Coronary artery (tissue), 2 donors: ENCODE results near the gene GPR39.

ENCODE experiments used
- DNase-seq: peaks from one replicate; pipeline ENCODE4 v3.0.0-alpha.2; 2017; ENCODE audit warnings: low spot score
- H3K27ac ChIP-seq, 2 donors: fragments of 200-600 bp; sonication (generic); one replicate each; pipeline ENCODE4 v1.5.1; 2016 to 2019
- H3K4me3 ChIP-seq: fragments of 200-600 bp; sonication (generic); 2 replicates; pipeline ENCODE4 v1.5.1; 2016; ENCODE audit warnings: mild to moderate bottlenecking, moderate library complexity
- TF ChIP-seq, protein P1 (sequence below): fragments of 200-600 bp; sonication (generic); IDR thresholded peaks from one replicate; pipeline ENCODE4 v1.5.1; 2019; ENCODE audit warnings: antibody characterized with exemption

The GPR39 gene

DNA sequence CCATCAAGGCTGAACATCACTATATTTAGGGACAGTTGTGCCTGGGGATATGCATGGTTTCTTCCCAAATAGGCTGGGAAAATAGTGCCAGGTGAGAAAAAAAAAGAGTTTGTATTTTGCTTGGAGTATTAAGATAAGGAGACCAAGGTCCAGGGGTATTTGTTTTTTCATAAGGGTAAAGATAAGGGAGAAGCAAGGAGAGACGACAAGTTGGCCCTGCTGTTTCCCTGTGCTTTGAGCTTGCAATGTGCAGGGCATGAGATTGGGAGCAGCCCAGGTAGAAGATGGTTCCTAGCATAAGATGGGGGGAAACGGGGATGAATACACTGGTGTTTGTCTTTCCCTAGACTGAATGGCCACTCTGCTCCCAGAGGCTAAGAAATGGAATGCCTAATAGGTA, 8.8 kb upstream of the GPR39 start:
- TF ChIP-seq, protein P1, sequence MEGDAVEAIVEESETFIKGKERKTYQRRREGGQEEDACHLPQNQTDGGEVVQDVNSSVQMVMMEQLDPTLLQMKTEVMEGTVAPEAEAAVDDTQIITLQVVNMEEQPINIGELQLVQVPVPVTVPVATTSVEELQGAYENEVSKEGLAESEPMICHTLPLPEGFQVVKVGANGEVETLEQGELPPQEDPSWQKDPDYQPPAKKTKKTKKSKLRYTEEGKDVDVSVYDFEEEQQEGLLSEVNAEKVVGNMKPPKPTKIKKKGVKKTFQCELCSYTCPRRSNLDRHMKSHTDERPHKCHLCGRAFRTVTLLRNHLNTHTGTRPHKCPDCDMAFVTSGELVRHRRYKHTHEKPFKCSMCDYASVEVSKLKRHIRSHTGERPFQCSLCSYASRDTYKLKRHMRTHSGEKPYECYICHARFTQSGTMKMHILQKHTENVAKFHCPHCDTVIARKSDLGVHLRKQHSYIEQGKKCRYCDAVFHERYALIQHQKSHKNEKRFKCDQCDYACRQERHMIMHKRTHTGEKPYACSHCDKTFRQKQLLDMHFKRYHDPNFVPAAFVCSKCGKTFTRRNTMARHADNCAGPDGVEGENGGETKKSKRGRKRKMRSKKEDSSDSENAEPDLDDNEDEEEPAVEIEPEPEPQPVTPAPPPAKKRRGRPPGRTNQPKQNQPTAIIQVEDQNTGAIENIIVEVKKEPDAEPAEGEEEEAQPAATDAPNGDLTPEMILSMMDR = no peak
- DNase-seq = no peak
- Histone ChIP-seq H3K27ac (no peak overlapping the region), H3K4me3 (no peak overlapping the region)

DNA sequence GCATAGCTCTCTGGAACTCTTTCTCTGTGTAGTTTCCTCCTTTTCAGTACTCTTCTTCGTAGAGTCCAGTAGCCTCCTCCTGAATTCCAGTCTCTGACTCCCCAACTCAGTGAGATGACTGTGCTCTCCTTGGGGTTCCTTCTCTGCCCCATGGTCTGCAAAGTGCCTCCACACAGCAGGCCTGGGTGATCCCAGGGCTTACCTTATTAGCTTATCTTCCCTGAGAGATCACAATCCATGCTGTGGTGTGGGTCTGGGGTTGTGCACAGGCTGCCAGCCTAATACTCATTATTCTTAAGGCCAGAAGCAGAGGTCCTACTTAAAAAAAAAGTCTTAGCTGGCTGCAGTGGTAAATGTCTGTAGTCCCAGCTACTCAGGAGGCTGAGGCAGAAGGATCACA, 4.6 kb upstream of the GPR39 start:
- Histone ChIP-seq H3K4me3 (no peak overlapping the region), H3K27ac (no peak overlapping the region)
- no peak for DNase-seq
- TF ChIP-seq, protein P1 = no peak

DNA sequence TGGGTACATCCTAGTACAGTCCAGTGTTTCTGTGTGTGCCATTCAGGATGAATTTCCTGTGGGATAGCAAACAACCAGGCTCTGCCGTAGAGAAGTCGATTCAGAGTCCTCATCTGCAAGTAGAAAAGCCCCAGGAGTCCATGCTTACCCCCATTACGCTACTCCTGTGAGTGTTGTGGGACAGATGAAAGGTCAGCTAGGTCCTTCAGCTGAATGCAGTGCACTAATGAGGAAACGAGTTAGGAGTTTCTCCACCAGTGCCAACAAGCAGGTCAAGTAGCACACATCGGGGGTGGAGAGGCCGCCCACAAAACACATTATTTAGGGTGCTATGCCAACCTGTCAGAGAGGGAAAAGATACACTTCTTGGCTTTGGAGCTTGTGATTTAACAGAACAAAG, 2.5 kb upstream of the GPR39 start:
- Histone ChIP-seq H3K27ac (no peak overlapping the region), H3K4me3 (no peak overlapping the region)
- DNase-seq = no peak
- TF ChIP-seq, protein P1 = no peak

DNA sequence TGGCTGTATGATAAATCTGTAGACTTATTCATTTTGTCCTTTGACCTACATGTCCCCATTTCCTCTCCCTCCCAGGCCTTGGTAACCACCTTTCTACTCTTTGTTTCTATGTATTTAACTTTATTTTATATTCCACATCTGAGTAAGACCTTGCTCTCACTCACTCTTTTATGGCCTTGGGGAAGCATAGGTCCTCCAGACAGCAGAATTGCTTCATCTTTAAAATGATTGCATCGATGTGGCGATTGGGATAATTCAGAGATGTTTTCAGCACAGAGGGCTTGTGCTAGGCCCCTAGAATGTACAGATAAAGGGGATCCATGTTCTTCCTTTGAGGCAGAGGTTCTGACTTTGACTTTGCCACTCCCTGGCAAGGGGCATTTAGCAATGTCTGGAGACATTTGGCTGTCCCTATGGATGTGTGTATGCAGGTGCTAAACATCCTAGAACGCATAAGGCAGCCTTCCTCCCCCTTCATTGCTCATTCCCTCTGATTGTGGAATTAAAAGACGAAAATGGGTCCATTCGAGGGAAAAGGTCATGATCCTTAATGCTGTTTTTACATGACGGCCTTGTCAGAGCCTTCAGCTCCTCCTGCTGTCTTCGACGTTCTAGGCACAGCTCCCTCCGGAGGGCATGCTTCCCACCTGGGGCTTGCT, 1.2 kb upstream of the GPR39 start:
- H3K27ac ChIP-seq = no peak overlapping the region
- peak overlapping the region; percentile 76 for H3K4me3 ChIP-seq
- TF ChIP-seq, protein P1 = no peak
- DNase-seq = no peak

DNA sequence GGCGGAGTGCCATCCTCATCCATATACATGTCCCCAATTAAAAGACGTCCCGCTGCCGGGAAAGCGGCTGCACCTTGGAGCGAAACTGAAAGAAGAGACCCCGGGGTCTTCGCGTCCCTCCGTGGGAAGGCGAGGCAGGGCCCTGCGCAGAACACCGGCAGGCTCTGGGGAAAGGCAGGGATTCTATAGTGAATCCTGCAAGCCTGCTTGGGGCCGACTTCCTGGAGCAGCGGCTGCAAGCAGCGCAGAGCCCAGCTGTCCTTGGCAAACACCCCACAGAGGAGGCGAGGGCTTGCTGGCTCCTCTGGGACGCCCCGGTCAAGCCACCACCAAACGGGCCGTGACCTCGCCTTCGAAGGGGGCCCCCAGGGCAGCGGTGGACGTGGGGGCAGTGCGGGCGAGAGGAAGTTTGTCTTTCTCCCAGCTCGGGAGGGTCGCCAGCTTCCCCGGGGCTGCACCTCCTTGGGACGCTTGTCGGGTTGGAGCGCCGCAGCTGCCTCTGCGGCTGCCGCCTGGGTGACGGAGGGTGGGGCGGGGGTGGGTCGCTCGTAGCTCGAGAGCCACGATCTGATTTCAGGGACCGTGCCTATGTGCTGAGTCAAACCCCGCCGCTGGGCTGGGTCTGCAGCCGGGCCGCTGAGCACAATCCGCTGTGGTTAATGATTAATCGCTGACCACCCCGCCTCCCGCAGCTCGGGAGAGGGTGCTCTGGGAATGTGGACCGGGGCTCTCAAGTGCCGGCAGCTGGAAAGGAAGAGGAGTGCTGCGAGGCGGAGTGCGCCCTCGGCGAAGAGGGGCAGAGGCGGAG, 486 bp upstream of the GPR39 start:
- no peak overlapping the region for H3K27ac ChIP-seq
- TF ChIP-seq, protein P1 = no peak
- peak overlapping the region; percentile 76 for H3K4me3 ChIP-seq
- no peak for DNase-seq

DNA sequence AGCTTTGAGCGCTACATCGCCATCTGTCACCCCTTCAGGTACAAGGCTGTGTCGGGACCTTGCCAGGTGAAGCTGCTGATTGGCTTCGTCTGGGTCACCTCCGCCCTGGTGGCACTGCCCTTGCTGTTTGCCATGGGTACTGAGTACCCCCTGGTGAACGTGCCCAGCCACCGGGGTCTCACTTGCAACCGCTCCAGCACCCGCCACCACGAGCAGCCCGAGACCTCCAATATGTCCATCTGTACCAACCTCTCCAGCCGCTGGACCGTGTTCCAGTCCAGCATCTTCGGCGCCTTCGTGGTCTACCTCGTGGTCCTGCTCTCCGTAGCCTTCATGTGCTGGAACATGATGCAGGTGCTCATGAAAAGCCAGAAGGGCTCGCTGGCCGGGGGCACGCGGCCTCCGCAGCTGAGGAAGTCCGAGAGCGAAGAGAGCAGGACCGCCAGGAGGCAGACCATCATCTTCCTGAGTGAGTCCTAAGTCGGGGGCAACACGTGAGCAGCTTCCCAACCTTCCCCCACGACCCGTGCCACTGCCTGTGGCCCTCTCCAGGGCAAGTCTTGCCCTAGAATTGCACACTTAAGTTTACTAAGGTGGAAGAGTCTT, 928 bp downstream of the GPR39 start:
- TF ChIP-seq, protein P1 = no peak
- DNase-seq = no peak
- H3K4me3 ChIP-seq = no peak overlapping the region
- H3K27ac ChIP-seq = no peak overlapping the region
